Measurements from ENCODE around the gene FAM50A.

DNA sequence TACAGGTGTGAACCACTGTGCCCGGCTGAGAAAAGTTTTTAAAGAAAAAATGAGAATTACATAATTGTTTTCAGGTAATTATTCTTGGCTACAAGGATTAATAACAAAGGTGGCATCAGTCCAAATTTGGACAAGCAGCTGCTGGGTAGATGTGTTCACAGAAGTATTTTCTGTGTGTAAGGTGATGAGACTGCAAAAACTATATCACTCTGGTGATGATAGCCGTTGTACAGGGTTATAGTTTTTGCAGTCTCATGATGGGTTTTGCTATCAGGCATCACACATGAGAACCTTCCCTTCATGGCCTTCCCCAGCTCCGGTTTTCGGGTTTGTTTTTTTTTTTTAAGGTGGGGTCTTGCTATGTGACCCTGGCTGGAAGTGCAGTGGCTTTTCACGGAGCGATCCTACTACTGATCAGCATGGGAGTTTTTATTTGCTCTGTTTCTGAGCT, 51.6 kb downstream of the FAM50A start:
- TF ChIP-seq CTCF (IDR thresholded peaks at IDR 0.05) (no peak), POLR2A (IDR thresholded peaks at IDR 0.05) (no peak), POLR2AphosphoS5 (IDR thresholded peaks at IDR 0.05) (no peak)
